ENCODE measurements around the gene CLCA1.

DNA sequence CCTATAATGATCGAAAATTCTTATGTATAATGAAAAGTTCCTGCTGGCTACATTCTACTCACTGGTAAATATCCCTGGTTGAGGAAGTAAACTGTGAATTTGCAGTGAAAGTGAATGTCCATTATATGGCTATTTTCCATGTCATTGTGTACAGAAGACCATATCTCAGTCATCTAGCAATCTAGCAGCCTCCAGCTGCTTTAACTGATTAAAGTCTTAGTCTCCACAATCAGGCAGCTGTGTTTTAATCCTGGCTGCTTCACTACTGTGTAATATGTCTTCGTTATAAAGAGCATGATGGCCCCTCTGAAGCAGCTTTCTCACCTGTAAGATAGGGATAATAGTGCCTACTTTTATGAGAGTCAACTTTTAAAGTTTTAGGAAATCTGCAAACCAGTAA lies 33.4 kb upstream of the CLCA1 start:
- no peak for TF ChIP-seq CTCF (IDR thresholded peaks at IDR 0.05)
- TF ChIP-seq, protein P1, sequence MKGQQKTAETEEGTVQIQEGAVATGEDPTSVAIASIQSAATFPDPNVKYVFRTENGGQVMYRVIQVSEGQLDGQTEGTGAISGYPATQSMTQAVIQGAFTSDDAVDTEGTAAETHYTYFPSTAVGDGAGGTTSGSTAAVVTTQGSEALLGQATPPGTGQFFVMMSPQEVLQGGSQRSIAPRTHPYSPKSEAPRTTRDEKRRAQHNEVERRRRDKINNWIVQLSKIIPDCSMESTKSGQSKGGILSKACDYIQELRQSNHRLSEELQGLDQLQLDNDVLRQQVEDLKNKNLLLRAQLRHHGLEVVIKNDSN (IDR thresholded peaks at IDR 0.05; ENCODE audit: borderline replicate concordance, low read depth) = no peak
- TF ChIP-seq POLR2AphosphoS5 (IDR thresholded peaks at IDR 0.05; ENCODE audit: low read depth, low read length) = no peak
- no peak for TF ChIP-seq RAD21 (IDR thresholded peaks at IDR 0.05; ENCODE audit: low read length)
- no peak for TF ChIP-seq USF2 (IDR thresholded peaks at IDR 0.05; ENCODE audit: borderline replicate concordance, low read depth, low read length)

Measured in SK-N-SH (cell line).